SU-DHL-6 (cell line): ENCODE data around the gene SBNO2.

Experiments used
- H2AFZ ChIP-seq: fragments of 200-600 bp; sonication (generic); 2 replicates; pipeline ENCODE4 v1.6.1; 2014; ENCODE audit warnings: low read depth, mild to moderate bottlenecking, moderate library complexity, mixed read lengths, antibody characterized with exemption, low read length; ENCODE audit not compliant: severe bottlenecking
- H3F3A ChIP-seq: fragments of 200-600 bp; shearing (Covaris generic); 2 replicates; pipeline ENCODE4 v1.6.0; 2016; ENCODE audit warnings: antibody characterized with exemption, mild to moderate bottlenecking; ENCODE audit not compliant: insufficient read depth
- H3K27ac ChIP-seq: fragments of 200-600 bp; sonication (generic); 2 replicates; pipeline ENCODE4 v1.5.1; 2016; ENCODE audit warnings: low read depth, mild to moderate bottlenecking, low read length, moderate library complexity, mixed read lengths
- H3K27me3 ChIP-seq: fragments of 200-600 bp; sonication (generic), shearing (Covaris generic); 2 replicates; pipeline ENCODE4 v1.6.0; 2014; ENCODE audit warnings: mild to moderate bottlenecking, low read length
- H3K36me3 ChIP-seq: fragments of 200-600 bp; sonication (generic); 2 replicates; pipeline ENCODE4 v1.6.1; 2014; ENCODE audit warnings: mild to moderate bottlenecking, low read length, mixed read lengths
- H3K4me2 ChIP-seq: fragments of 300-600, 200-600 bp; shearing (Covaris generic), sonication (generic); 2 replicates; pipeline ENCODE4 v1.6.0; 2014; ENCODE audit warnings: low read length, low read depth, mild to moderate bottlenecking; ENCODE audit not compliant: poor library complexity, severe bottlenecking
- H3K4me3 ChIP-seq: fragments of 200-600 bp; sonication (generic); 2 replicates; pipeline ENCODE4 v1.5.1; 2014; ENCODE audit warnings: antibody characterized with exemption, low read length, mild to moderate bottlenecking, mixed read lengths; ENCODE audit not compliant: insufficient read depth, poor library complexity, severe bottlenecking
- H3K79me2 ChIP-seq: fragments of 200-600 bp; sonication (generic); 2 replicates; pipeline ENCODE4 v1.6.1; 2014; ENCODE audit warnings: mild to moderate bottlenecking, low read length, moderate library complexity; ENCODE audit not compliant: insufficient read depth
- H3K9ac ChIP-seq: fragments of 200-600 bp; sonication (generic); 2 replicates; pipeline ENCODE4 v1.7.0; 2014; ENCODE audit warnings: mild to moderate bottlenecking, low read length
- H3K9me2 ChIP-seq: fragments of 200-600 bp; sonication (generic); replicated peaks from 2 replicates; pipeline ENCODE4 v1.6.1; 2014; ENCODE audit warnings: low read length; ENCODE audit not compliant: insufficient read depth
- H3K9me3 ChIP-seq: fragments of 200-600 bp; sonication (generic); 2 replicates; pipeline ENCODE4 v1.6.1; 2014; ENCODE audit warnings: low read length, mixed read lengths; ENCODE audit not compliant: insufficient read depth
- H4K20me1 ChIP-seq: fragments of 200-600 bp; sonication (generic); 2 replicates; pipeline ENCODE4 v1.6.1; 2014; ENCODE audit warnings: low read depth, mild to moderate bottlenecking, antibody characterized with exemption, low read length, moderate library complexity, mixed read lengths
- EZH2phosphoT487 ChIP-seq: fragments of 200-600 bp; sonication (generic), shearing (Covaris generic); conservative IDR thresholded peaks from 2 replicates; pipeline ENCODE4 v1.6.1; 2018; ENCODE audit warnings: mild to moderate bottlenecking, antibody characterized with exemption, low read length, moderate library complexity, mixed read lengths
- TF ChIP-seq, protein P1 (sequence below): fragments of 200-600 bp; sonication (generic); IDR thresholded peaks from one replicate; pipeline ENCODE4 v1.5.1; 2017; ENCODE audit warnings: antibody characterized with exemption, mild to moderate bottlenecking, low read length, moderate library complexity; ENCODE audit not compliant: insufficient read depth, poor library complexity, severe bottlenecking

SBNO2 gene

DNA sequence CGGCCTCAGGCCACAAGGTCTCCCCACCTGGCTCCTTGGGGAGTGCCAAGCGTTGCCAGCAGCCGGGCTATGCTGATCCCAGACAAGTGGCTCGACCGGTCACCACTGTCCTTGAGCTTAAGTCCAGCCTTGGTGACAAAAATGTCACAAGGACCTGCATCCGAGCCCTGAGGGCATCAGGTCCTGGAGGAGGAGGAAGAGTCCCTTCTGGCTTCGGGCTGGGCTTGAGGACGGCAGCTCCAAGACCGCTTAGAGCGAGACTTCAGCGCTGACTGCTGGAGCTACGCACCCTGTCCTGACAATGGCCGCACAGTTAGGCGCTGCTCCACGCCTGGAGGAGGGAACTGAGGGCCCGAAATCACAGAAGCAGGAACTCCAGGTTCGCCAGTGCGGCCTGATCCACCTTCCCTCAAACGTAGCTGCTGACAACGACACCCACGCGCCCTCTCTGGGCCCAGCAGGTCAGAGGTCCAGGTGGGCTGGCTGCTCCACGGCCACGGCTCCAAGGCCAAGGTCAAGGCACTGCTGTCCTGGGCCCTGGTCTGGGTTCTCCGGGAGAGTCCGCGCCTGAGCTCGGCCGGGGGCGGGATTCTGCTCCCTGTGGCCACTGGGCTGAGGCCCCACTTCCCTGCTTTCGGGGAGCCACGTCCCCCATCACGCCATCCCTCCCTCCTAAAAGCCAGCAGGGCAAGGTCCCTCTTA is 7.0 kb downstream of the SBNO2 start:
- Histone ChIP-seq H3K79me2 (peaks cover 18% of the 10 kb centered on the region), H3K9me2 (no peaks in the 10 kb centered on the region), H2AFZ (no peak overlapping the region), H4K20me1 (no peaks in the 10 kb centered on the region), H3F3A (no peaks in the 10 kb centered on the region), H3K27me3 (no peaks in the 10 kb centered on the region), H3K27ac (no peak overlapping the region), H3K4me2 (no peak overlapping the region), H3K36me3 (no peaks in the 10 kb centered on the region), H3K9me3 (no peaks in the 10 kb centered on the region), H3K9ac (no peak overlapping the region), H3K4me3 (no peak overlapping the region)
- no peak for TF ChIP-seq EZH2phosphoT487
- TF ChIP-seq, protein P1, sequence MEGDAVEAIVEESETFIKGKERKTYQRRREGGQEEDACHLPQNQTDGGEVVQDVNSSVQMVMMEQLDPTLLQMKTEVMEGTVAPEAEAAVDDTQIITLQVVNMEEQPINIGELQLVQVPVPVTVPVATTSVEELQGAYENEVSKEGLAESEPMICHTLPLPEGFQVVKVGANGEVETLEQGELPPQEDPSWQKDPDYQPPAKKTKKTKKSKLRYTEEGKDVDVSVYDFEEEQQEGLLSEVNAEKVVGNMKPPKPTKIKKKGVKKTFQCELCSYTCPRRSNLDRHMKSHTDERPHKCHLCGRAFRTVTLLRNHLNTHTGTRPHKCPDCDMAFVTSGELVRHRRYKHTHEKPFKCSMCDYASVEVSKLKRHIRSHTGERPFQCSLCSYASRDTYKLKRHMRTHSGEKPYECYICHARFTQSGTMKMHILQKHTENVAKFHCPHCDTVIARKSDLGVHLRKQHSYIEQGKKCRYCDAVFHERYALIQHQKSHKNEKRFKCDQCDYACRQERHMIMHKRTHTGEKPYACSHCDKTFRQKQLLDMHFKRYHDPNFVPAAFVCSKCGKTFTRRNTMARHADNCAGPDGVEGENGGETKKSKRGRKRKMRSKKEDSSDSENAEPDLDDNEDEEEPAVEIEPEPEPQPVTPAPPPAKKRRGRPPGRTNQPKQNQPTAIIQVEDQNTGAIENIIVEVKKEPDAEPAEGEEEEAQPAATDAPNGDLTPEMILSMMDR: no peak

DNA sequence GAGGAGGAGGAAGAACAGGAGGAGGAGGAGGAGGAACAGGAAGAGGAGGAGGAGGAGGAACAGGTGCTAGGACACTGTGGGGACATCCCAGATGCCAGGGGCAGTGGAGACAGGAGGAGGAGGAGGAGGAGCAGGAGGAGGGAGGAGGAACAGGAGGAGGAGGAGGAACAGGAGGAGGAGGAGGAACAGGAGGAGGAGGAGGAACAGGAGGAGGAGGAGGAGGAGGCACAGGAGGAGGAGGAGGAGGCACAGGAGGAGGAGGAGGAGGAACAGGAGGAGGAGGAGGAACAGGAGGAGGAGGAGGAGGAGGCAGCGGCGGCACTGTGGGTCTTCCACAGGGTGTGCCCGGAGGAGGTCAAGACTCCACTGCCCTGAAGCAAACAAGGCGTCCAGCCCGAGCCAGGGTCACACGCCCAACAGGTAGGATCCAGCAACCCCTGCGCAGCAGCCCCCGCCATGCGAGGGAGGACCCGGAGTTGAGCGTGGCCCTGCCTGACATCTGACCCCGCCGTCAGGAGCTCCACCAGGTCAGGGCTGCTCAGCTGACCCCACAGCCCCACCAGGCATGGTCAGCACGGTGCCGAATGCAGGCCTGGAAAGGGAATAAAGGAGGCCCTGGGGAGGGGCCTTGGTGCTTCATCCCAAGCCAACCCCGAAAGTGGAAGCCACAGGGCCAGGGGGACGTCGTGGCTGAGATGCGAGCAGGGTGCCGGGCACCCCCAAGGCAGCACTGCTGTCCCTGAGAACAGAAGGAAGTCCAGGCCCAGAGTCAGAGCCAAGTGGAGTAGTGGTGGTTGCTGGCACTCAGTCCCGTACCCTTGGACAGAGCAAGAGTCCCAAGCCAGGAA is 9.2 kb downstream of the SBNO2 start:
- Histone ChIP-seq H4K20me1 (no peaks in the 10 kb centered on the region), H3K4me2 (no peak overlapping the region), H3K79me2 (peaks cover 7% of the 10 kb centered on the region; the same call in 1 of the 2 replicates), H3K9me2 (no peaks in the 10 kb centered on the region), H3K27me3 (no peaks in the 10 kb centered on the region), H3F3A (no peaks in the 10 kb centered on the region), H3K36me3 (no peaks in the 10 kb centered on the region), H3K27ac (no peak overlapping the region), H3K9ac (no peak overlapping the region), H3K4me3 (no peak overlapping the region), H3K9me3 (no peaks in the 10 kb centered on the region), H2AFZ (no peak overlapping the region)
- no peak for TF ChIP-seq EZH2phosphoT487
- TF ChIP-seq, protein P1: no peak

DNA sequence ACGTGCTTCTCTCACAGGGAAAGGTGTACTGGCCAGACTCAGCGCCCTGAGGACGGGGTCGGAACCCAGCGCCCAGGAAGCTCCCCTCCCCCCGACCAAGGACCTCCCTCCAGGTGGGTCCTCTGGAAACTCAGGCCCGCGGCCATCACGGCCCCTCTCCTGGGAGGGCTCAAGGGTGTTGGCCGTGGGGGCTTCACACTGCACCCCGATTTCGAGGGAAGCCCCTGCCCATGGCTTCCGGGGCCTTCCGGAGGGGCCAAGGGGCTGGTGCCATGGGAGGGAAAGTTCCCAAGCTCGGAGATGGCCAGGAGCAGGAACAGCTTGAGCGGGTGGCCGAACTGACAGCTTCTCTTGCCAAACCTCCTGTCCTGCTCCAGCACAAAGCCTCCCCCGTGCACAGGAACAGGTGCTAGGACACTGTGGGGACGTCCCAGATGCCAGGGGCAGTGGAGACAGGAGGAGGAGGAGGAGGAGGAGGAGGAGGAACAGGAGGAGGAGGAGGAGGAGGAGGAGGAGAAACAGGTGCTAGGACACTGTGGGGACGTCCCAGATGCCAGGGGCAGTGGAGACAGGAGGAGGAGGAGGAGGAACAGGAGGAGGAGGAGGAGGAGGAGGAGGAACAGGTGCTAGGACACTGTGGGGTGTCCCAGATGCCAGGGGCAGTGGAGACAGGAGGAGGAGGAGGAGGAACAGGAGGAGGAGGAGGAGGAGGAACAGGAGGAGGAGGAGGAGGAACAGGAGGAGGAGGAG is 10.0 kb downstream of the SBNO2 start:
- no peaks in the 10 kb centered on the region for H3K27me3 ChIP-seq
- H3K4me2 ChIP-seq: no peak overlapping the region
- H3K4me3 ChIP-seq: no peak overlapping the region
- H3K9me3 ChIP-seq: no peaks in the 10 kb centered on the region
- no peak overlapping the region for H3K9ac ChIP-seq
- TF ChIP-seq EZH2phosphoT487: no peak
- TF ChIP-seq, protein P1: no peak
- no peak overlapping the region for H2AFZ ChIP-seq
- no peaks in the 10 kb centered on the region for H3K9me2 ChIP-seq
- H3K79me2 ChIP-seq: peaks cover 7% of the 10 kb centered on the region; the same call in 1 of the 2 replicates
- no peaks in the 10 kb centered on the region for H3K36me3 ChIP-seq
- no peak overlapping the region for H3K27ac ChIP-seq
- no peaks in the 10 kb centered on the region for H3F3A ChIP-seq
- no peaks in the 10 kb centered on the region for H4K20me1 ChIP-seq
